HG03354 (cell line): ENCODE results near the gene MRPL57.
"Not testable (repeated sequence)": the region's sequence is repeated elsewhere in the genome, so short reads cannot be mapped to it uniquely, and the experiment has no call there.

Source experiments
- ATAC-seq: cut with Tn5 transposase; IDR thresholded peaks from one replicate; pipeline ENCODE4 v1.9.1; 2021; ENCODE audit warnings: mild to moderate bottlenecking; ENCODE audit not compliant: unreplicated experiment, poor library complexity, severe bottlenecking

MRPL57 gene

DNA sequence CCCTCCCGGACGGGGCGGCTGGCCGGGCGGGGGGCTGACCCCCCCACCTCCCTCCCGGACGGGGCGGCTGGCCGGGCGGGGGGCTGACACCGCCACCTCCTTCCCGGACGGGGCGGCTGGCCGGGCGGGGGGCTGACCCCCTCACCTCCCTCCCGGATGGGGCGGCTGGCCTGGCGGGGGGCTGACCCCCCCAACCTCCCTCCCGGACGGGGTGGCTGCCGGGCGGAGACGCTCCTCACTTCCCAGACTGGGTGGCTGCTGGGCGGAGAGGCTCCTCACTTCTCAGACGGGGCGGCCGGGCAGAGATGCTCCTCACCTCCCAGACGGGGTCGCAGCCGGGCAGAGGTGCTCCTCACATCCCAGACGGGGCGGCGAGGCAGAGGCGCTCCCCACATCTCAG lies 10.0 kb downstream of the MRPL57 start:
- ATAC-seq: not testable (repeated sequence)

DNA sequence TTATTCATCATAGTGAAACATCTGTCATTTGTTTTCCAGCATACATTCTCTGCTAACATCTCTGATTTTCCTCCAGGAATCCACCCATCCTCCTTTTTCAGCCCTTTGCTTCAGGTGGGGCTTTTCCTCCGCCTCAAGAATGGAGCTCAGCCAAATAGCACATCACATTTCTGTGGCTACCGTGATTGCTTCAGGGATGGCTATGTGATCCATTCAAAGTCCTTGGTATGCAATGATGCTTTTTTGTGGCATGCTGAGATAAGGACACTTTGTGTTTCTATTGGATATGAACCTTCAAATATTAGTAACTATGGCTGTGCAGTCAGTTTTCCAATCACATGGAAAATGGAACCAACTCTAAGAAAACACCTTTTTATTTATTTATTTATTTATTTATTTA lies 18.3 kb downstream of the MRPL57 start:
- not testable (repeated sequence) for ATAC-seq

DNA sequence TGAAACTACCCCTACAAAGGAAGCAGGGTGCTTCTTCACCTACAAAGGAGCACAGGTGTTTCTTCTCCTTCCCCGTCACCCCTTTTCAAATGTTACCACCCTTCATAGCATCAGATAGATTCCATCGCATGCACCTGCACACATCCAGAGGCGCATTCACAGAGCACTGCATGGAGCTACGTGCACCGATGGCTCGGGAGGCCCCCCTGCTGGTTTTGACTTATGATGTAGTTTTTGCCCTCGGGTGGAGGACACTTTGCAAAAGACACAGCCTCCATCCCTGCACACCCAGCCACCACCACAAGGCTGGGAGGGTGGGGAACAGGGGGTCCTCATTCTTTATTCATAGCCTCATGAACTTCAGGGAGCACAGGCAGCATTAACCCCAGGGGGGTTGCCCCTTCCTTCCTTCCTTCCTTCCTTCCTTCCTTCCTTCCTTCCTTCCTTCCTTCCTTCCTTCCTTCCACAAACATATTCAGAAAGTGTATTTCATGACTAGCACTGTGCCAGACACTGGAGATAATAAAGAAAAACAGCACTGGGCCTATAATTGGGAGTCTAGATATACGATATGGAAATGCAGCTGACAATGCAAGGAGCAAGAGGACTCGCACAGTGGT lies 21.3 kb downstream of the MRPL57 start:
- ATAC-seq: not testable (repeated sequence)

DNA sequence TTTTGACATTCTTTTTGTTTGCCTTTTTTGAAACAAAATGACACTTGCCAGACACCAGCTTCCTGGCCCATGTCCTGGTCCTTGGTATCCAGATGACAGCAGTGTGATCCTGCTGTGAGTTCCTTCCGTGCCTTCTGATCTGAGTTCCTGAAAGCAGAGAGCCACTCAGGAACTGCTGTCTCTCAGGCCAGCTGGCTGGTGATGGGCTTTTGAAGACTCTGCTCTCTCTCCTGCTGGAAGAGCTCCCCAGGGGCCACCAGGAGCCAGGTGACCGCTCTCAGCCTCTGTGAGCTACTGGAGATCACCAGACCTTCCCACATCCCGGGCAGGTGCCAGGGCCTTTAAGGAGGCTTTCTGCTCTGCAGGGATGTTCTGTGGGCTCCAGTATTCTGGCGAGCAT lies 21.9 kb downstream of the MRPL57 start:
- not testable (repeated sequence) for ATAC-seq

DNA sequence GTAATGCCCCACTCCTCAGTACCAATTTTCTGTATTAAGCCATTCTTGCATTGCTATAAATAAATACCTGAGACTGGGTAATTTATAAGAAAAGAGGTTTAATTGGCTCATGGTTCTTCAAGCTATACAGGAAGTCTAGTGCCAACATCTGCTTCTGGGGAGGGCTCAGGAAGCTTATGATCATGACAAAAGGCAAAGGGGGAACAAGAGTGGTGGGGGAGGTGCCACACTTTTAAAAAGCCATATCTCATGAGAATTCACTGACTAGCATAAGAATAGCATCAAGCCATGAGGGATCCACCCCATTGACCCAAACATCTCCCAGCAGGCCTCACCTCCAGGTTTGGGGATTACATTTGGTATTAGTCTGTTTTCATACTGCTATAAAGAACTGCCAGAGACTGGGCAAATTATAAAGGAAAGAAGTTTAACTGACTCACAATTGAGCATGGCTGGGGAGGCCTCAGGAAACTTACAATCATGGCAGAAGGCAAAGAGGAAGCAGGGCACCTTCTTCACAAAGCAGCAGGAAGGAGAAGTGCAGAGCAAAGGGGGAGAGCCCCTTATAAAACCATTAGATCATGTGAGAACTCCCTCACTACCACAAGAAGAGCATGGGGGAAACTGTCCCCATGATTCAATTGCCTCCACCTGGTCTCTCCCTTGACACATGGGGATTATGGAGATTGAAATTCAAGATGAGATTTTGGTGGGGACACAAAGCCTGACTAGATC lies 25.2 kb downstream of the MRPL57 start:
- not testable (repeated sequence) for ATAC-seq

DNA sequence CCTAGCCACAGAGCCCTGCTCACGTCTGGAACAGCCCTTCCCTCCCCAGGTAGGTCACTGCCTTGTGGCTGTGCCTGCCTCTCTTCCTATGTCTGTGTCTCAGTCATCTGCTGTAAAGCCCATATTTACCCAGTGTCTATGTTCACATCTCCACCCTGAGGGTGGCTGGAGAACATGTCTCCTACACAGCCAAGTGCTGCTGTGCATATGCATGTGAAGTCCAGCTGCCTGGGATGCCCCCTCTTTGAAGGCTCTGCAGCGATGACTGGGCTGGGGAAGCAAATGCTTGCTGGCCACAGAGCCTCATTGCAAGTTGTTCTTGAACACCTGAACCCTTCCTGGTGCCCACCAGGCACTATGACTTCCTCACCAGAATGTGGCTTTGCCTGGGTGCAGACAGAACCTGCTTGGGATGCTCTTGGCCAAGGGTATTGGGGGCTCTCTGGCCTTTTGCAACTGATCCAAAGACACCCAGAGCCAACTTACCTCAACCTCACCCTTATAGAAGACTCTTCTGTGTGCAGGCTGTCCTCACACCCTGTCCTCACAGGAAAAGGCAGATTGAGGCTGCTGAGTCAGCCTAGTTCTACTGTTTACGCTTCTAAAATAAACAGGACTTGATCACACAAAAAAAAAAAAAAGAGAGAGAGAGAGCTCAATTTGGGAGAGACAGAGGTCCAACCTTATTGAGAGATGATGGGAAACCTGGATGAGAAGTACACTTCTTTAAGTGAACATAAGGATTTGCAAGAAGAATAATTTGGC lies 26.5 kb downstream of the MRPL57 start:
- ATAC-seq: no peak

DNA sequence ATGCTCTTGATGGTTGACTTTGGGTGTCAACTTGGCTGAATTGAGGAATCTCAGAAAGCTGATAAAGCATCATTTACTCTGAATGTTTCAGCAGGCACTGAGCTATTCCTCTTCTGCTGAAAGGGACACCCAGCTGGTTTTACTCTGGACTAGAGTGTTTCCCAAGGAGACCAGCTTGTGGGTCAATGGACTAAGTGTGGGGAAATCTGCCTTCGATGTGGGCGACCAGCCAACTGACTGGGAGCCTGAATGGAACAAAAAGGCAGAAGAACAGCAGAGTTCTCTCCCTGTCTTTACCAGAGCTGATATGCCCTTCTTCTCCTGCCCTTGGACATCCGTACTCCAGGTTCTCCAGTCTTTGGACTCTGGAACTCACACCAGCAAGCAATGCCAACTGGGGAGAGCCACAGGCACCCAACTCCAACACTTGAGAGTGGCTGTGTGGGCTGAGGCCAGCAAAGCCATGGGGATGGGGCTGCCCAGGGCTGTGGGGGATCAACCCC lies 32.2 kb downstream of the MRPL57 start:
- no peak for ATAC-seq

DNA sequence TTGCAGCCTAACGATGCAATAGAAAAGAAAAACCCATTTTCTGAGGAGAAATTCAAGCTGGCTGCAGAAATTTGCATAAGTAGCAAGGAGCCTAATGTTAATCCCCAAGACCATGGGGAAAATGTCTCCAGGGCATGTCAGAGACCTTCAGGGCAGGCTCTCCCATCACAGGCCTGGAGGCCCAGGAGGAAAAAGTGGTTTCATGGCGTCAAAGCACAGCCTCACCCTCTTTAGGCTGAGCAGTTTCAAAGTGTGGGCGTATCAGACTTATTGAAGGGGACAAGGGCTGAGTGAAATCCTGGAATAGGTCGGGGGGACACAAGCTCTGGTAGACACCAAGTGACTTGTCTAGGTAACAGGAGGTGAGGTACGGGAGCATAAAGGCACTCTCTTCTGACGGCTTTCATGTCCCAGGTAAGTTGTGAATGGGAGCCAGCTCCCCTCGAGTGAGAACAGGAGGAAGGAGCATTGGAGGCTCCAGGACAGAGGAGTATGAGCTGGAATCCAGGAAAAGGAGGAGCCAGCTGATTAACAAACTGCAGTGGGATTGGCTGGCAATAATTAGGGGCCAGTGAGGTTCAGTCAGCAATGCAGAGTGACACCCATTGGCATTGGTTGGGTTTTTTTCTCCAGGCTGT lies 35.8 kb downstream of the MRPL57 start:
- no peak for ATAC-seq

DNA sequence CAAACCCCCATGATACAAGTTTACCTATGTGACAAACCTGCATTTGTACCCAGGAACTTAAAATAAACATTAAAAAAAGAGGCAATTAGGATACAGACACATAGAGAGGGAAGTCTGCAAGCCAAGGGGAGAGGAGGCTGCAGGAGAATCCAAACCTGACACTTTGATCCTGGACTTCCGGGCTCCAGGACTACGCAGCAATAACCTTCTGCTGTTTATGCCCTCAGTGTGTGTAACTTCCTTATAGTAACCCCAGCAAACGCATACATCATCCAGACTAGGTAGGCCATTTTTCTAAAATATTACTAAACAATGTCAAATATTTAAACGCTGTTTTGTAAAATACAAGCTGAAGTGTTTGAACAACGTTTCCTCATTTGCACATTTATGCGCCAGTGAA lies 39.0 kb downstream of the MRPL57 start:
- not testable (repeated sequence) for ATAC-seq

DNA sequence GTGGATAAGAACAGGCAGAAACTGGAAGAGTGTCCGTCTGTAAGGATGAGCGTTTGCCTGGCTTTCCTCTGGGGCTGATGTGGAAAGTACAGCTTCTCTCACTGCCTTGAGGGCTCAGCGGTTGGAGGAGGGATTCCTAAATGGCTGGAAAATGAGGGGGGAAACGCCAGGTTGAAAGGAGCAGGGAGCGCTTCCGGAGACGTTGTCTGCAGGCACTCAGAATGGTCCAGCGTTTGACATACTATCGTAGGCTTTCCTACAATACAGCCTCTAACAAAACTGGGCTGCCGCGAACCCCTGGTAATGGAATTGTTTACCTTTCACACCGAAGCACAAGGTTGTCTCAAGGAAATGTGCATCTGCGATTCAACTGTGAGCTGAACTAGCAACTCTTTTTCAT lies 39.9 kb downstream of the MRPL57 start:
- no peak for ATAC-seq

DNA sequence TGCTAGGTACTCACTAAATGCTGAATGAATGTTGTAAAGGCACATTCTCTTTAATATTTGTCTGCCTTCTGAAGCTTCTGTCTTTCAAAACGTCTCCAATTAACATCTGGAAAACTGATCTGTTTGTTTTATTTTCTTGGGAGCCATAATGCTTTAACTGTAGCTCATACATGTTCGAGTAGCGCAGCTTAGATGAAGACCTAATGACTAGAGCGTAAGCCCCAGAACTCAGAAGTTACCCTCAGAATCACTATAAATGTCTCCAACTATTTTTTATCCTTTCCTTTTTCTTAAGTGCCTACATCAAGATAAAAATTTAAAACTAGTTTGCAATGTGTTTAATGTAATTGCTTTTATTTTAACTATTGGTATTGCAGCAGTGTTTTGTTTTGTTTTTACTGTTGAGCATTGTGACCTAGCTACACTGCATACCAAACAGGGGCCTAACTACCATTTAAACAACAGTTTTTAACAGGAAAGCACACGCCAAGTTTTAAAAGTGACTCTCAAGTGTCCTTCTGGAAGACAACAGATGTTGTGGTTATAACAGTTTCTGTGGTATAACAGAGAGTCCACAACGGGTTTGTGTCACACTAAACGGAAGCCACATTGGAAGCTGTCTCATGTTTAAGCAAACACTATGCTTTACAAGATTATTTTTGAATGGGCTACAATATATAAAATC lies 42.0 kb downstream of the MRPL57 start:
- peak; percentile 99 for ATAC-seq

DNA sequence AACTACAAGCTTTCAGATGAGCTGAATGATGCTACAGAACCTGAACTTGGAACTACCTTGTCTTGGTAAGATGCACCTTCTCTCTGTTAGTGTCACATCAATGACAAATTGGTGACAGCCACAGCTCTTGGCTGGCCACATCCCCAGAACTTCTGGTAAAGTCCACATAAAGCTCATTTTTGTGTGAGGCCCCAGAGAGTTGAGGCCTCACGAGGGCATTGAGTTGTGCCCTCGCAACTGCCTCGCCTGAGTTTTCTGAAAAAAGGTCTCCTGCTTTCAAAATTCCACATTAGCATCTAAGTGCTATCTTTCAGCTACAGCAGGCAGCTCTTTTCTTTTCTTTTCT lies 42.6 kb downstream of the MRPL57 start:
- peak; percentile 55 for ATAC-seq

DNA sequence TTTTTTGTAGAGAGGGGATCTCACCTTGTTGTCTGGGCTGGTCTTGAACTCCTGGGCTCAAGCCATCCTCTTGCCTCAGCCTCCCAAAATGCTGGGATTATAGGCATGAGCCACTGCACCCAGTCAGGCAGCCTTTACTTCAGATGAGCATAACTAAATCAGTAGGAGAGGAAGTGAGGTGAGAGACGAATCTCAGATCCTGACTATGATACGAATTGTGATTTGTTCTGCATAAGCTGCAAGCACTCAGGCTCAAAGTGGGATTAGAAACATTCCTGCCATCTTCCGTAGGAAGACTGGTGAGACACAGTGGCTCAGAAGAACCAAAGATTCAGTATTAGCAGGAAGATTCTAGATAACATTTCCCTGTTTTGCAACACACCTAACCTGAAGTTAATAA lies 43.3 kb downstream of the MRPL57 start:
- not testable (repeated sequence) for ATAC-seq

DNA sequence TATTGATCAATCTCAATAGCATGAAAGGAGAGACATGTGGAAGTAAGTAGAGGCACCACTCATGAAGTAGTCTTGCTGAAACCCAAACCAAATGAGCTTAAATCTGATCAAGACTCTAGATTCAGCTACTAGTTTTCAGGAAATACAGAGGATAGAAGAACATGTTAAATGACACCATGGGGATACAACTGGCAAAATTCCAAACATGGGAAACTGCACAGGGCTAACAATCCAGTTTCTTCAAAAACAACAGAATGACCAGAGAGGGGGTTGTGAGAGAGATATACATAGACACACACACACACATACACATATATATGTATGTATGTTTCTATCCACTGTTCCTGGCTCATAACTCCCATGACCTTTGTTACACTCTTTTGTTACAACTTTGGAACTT lies 44.8 kb downstream of the MRPL57 start:
- ATAC-seq: no peak

DNA sequence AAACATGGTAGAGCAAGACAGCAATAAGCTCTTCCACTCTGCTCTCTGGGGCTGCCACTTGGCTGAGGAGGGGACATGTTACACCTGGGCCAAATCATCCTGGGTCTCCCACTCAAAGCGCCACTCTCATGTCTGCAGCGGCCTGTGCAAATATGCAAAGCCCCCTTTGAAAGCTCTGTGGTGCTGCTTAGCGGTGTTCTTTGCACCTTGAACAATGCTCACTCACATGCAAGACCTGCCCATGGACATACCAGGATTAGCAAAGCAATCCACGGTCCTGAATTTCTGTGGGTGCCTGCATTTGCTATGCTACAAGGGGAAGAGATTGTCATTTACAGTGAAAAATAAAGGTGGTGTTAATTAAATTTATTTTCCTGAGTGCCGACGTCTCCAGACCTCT lies 48.6 kb downstream of the MRPL57 start:
- ATAC-seq: no peak

DNA sequence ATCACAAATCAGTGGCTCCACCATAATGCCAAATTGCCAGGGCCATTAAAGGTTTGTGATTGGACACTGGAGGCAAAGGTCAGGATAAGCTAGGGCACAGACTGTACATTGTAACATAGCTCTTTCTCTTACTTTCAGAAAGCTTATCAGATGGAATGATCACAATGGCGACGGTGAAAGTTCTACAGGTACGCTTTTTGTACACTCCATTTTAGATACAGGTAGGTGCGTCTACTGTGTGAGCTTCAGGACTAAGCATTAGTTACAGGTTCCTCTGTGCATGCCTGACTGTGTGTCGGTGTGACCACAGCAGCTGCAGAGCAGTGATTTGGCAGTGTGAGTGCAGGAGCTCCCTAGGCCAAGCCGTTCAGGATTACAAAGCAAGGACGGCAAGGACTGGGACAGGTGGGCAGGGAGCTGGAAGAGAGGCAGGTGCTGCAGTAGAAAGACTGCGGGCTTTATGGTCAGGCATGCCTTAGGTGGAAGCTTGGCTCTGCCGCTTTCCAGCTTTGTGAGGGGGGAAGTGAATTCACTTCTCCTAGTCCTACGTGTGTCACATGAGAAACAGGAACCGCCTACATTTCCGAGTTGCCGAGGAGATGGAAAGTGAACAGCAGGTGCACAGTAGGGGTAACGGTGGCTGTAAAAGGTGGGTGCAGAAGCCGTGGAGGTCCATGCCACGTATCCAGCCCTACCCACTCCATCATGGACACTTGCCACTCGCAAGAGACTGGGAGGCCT lies 49.6 kb downstream of the MRPL57 start:
- no peak for ATAC-seq

DNA sequence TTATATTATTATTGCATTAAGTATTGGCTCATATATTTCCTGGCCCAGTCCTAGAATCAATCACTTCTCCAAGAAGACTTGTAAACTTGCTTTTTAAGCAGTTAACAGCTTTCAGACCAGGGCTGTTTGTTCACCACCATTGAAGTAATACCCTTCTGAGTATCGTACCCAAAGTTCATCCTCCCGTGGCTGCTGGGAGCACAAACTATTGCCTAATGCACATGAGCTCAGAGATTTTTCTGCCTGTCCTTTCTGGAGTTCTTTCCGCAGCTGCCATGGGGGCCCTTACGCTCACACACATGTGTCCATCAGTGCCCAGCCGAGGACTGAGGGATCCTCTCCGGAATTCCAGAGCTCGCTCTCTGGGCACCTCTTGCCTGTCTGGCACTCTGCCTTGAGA lies 51.5 kb downstream of the MRPL57 start:
- no peak for ATAC-seq
